GM21423 (cell line): ENCODE measurements around the gene ZFC3H1.

Experiments used
- ATAC-seq: cut with Tn5 transposase; IDR thresholded peaks from one replicate; pipeline ENCODE4 v1.9.1; 2021; ENCODE audit warnings: mild to moderate bottlenecking, moderate library complexity; ENCODE audit not compliant: unreplicated experiment

ZFC3H1 gene

GRCh38 chr12:71638499-71638898, 25.1 kb downstream of the ZFC3H1 start:
- ATAC-seq = no peak

- ATAC-seq = no peak
These were observed 26.9 kb downstream of the ZFC3H1 start for GRCh38 chr12:71636704-71637115.

DNA sequence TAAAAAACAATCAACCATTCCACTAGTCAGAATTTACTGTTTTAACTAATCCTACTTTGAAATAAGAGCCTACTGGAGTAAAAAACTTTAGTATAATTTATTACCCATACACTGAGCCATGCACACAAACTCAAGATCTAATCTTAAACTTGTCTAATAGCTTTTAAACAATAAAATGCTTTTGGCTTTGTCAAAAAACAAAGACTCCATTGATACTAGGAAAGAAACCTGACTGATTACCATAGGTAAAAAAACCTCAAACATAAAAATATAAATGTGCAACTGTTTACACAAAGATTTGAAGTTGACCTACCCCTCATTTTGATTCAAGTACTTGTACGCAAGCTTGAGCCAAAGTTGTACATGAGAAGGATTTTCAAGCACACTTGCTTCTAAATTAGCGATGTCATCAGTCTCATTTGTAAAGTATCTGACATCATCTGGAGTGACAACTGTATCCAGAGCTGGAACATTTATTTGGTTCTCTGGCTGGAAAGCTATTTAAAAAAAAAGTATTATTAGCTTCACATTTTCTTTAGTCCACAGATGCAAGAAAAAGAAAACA, 36.1 kb downstream of the ZFC3H1 start:
- no peak for ATAC-seq

DNA sequence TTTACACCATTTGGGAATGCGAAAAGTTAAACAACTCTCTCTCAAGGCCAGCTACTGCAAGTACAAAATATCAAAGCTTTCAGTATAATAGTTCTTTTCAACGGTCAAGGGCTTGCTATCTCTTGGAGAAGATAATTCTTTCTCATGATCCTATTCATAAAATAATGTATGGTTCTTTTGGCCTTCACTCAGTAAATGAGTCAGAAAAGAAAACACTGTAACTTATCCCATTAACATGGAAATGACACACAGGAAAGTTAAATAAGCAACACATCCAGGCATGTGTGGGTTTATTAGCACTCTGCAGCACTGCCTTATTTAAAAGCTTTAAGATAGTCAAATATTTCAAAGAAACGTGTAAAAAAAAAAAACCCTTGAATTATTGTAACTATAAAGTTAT, 36.9 kb downstream of the ZFC3H1 start:
- ATAC-seq = no peak

- peak; percentile 62 for ATAC-seq
These were observed 37.5 kb downstream of the ZFC3H1 start for GRCh38 chr12:71626098-71626497.

DNA sequence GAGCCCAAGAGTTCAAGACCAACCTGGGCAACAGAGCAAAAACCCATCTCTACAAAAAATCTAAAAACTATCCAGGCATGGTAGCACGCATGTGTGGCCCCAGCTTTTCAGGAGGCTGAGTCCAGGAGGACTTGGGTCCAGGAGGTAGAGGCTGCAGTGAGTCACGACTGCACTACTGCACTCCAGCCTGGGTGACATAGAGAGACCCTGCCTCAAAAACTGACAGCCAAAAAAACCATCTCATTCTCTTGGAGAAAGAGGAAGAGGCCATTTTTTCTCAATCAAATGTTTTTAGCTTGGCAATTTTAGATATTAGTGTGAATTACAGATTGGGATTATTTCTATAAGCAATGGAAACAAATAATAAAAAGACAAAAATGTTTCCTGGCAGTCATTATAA, 38.2 kb downstream of the ZFC3H1 start:
- no peak for ATAC-seq

GRCh38 chr12:71621938-71622337, 41.7 kb downstream of the ZFC3H1 start:
- no peak for ATAC-seq

DNA sequence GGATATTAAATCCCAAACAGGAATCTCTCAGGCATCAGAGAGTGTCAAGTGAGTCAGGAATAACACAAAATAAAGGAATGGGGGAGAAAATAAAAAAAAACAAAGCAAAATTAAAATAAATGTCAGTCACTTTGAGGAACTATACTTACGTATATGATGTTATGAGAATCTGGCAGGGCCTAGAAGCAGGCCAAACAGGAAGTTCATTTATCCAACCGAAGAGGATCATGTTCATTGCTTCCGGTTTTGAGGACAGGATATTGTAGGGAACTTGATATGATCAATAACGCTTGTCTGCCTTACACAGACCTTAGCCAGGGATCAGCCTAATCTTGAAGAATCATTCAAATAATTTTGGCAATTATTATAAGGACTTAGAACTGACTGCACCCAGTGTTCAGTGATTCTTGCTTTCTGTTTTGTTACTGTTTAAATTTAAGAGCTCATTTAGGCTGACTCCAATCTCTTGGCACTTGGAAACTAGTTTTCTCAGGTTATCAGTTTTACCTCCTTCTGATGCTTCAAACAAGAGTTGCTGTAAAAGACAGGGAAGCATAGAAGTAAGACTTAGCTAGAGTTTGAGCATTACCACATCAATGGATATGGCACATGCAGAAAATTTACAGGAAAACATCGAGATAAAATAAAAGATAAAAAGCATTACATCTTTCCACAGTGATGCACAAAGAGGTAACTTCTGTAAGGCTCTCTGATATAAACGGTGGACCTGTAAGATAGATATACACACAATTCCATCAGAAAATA, 53.4 kb downstream of the ZFC3H1 start:
- no peak for ATAC-seq

DNA sequence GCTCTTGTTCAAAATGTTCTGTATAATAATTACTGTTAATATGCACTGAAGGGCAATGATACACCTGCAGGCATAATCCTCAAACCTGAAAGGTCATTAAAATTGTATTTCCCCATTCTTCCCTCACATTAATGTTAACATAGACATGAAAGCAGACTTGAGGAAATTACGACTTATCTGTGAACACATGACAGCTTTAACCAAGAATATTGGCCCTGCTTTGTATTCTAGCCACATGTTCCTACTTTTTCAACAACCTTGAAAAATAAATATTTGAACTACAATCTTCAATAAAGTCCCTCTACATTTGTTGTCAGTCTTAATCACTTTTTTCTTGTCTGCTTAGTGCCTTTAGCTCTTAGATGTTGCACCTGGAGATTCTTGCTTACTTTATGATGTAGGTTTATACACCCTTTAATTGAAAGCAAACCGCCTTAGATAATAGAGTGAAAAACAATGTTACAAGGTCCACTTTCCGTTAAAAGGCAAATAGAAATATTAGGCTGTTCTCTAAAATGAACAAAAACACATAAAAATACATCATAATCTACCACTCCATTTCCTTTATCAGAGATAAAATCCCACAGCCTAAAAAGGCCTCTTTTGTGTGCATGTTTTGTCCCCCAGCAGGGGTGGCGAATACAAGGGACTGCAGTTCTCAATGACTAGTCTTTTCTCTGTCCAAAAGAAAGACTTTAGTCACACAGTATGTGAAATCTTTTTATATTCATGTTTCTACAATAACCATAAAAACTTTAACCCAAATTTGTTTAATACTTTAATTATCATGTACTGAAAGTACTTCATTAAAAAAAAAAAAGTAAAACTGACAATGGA, 55.9 kb downstream of the ZFC3H1 start:
- no peak for ATAC-seq

DNA sequence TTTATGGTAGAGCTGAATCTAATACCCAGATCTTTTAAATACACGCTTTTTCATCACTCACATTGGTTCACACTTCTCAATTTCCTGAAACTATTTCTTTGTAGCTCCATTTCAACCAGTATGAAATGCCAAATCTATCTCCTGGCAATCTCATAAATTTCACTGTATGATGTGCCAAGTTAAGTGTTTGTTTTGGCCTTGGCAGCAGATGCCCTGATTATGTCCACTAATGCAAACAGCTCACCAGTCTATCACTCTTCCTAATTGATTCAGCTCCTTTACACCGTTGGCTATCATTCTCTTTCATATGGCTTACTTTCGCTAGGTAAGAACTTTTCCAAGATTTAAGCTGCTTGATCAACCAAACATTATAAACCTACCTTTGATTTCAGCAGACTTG, 58.6 kb downstream of the ZFC3H1 start:
- no peak for ATAC-seq

DNA sequence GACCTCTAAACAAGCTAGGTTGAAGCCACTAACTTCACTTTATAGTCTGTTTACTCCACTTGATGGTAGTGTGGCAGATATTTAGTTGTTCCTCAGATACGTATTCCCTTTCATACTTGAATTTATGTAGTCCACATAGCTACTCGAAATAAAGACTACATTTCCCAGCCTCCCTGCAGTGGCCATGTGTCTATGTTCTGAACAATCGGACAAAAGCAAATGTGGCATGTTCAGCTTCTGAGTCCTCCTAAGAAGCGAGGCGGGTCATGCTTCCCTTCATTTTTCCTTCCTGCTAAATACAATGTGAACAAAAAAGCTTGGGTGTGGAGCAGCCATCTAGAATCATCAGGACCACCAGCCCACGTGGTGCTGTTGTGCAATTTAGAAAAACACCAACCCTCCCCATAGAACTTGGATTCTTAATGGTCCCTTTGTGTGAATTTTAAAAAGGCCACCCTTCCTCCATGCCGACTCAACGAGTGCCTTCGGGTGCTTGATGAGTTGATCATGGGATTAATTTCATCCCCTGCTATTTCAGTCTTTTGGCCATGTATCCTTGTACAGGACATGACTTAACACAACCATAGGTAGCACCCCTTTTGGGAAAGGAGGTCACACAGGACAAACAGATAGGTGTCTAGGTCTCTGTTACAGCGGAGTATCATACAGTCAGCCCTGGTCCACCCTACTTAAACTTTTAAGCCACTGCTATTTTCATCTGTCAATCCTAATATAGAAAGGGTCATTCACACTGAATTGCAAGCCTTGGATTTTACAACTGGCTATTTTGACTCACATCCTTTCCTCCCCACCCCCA, 60.7 kb downstream of the ZFC3H1 start:
- no peak for ATAC-seq

DNA sequence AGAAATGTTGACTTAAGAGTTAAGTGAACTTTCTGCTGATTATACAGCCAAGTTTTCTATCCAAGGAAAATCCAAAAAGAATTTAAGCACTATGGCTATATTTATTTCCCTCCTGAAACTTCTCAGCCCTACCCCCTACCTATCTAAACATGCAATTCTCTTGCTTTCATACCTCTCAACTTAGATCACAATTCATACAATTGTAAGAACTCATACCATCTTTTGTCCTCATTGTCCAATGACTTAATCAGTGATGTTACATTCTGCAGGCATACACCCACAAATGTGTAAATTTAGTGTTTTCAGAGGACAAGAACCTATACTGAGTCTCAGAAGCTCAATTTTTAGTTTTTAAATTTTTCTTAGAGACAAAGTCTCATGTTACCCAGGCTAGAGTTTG, 62.1 kb downstream of the ZFC3H1 start:
- no peak for ATAC-seq

DNA sequence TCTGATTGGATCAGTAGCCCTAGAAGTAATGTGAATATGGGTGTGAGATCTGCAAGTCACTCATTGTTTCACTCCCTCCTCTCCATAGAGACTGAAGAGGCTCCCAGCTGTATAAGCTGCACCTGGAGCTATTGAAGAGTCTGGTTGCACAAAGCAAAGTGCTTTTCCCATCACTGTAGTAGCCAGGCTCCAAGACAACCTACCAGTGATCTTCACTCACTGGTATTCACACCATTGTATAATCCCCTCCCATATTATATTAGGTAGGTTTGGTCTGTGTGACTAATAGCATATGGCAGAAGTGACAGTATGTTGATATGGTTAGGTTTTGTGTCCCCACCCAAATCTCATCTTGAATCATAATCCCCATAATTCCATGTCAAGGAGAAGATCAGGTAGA, 64.4 kb downstream of the ZFC3H1 start:
- ATAC-seq = no peak

- ATAC-seq = no peak
These were observed 69.3 kb downstream of the ZFC3H1 start for GRCh38 chr12:71594214-71594948.

- ATAC-seq = no peak
These were observed 70.8 kb downstream of the ZFC3H1 start for GRCh38 chr12:71592841-71593240.

DNA sequence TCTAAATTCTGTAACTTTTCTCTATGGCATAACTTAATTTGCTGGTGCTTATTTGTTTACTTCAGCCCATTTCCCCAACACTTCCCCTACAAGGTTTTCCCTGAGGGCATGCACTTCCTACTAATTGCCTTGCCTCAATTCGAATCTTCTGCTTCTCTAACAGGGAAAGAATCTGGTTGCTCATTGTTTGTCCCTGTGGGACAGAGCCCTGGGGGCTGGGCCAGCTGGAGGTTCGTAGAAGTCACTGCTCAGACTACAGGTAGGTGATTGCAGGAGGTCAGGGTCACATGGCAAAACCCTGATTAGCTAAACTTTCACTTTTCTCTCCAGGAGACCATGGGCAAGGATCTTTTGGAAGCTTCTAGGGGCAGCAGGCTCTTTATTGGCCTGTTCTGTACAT, 72.0 kb downstream of the ZFC3H1 start:
- ATAC-seq = no peak

DNA sequence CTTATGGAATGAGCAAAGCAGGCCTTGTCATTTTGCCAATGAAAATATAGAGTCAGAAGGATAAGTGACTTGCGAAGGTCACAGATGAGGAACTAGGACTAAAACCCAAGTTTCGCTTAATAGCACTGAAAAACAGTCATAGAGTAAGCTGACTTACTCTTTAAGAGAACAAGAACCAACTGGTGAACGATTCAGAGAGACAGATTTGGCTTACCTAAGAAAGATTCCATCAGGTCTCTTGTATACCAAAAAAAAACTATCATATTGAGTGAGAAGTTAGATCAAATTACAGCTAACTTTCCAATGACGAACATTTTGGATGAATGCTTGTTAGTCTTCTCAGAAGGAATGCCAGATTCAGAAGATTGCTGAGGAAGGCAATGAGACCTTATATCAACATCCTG, 74.2 kb downstream of the ZFC3H1 start:
- no peak for ATAC-seq

- no peak for ATAC-seq
These were observed 76.6 kb downstream of the ZFC3H1 start for GRCh38 chr12:71587012-71587411.

GRCh38 chr12:71585218-71585617, 78.4 kb downstream of the ZFC3H1 start:
- no peak for ATAC-seq

GRCh38 chr12:71584356-71584755, 79.3 kb downstream of the ZFC3H1 start:
- no peak for ATAC-seq
